ENCODE measurements around the gene SIPA1L3. TPM values are rescaled to one million over a fixed set of nuclear protein-coding genes. Genes with fewer than 3 reads are reported as not detected.
"Not testable (repeated sequence)": the region's sequence is repeated elsewhere in the genome, so short reads cannot be mapped to it uniquely, and the experiment has no call there.

The SIPA1L3 gene
- total and polyA plus RNA-seq, 11 donors = 4.7 to 22.9 (median 8.8) TPM

DNA sequence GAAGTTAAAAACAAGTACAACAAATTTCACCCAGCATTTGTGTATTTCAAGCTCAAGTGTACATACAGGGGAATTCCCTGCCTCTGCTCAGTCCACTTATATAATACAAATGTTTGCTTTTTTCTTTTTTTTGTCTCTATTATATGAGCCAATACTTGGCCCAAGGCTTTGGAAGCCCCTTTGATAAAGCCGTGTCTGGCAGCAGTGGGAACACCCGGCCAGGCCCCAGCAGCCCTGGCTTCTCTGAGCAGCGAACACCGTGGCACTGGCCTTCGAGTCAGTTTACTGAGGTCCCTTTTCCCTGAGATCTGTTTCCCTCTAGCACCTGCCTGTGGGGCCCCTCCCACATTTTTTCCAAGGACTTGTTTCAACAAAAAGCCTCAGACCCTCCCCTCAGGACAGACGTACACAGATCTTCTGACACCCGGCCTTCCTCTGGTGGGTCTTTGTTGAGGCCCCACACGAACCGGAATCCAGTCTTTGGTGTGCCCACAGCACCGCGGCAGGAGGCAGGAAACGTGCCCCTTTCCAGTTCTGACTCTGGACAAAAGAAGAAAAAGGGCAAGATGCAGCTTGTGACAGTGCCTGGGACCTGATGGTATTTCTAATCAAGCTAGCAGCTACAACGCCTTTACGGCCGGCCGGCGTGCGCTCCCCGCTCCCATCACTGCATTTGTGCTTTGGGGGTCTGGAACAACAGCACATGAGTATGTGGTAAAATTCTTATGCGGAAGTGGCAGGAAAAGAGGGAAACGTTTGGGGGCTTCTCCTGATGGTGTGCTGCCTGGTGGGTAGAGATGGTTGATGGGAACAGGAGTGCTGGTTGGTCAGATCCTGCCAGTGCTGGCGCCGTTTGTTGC, 13.8 kb downstream of the SIPA1L3 start:
- DNase-seq (no peak), ATAC-seq (no peak)
- no peaks in the 10 kb centered on the region for H3K27me3 ChIP-seq
- no peak overlapping the region for H3K4me3 ChIP-seq
- H3K27ac ChIP-seq = no peak overlapping the region
- no peaks in the 10 kb centered on the region for H3K9me3 ChIP-seq
- whole genome bisulfite sequencing, 4 donors = 77 to 88% (median 86%) methylated on average over 23 of the region's 23 CpGs
- intact Hi-C loops (cut with DNase I) = no loop called here
- peaks cover 0 to 7% (median 0%) of the 10 kb centered on the region in 9 donors for H3K36me3 ChIP-seq
- TF ChIP-seq CTCF (IDR thresholded peaks at IDR 0.05) = no peak
- TF ChIP-seq POLR2A (IDR thresholded peaks at IDR 0.05) = no peak
- no peaks in the 10 kb centered on the region for H3K4me1 ChIP-seq

DNA sequence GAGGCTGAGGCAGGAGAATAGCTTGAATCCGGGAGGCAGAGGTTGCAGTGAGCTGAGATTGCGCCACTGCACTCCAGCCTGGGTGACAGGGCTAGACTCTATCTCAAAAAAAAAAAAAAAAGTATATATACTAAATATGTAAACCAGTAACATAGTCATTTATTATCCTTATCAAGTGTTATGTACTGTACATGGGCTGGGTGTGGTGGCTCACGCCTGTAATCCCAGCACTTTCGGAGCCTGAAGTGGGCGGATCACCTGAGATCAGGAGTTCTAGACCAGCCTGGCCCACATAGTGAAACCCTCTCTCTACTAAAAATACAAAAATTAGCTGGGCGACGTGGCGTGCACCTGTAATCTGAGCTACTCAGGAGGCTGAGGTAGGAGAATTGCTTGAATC, 17.6 kb downstream of the SIPA1L3 start:
- H3K4me1 ChIP-seq; H3K27me3 ChIP-seq; H3K4me3 ChIP-seq; intact Hi-C loops (cut with DNase I); H3K27ac ChIP-seq; H3K9me3 ChIP-seq; ATAC-seq; H3K36me3 ChIP-seq: not testable (repeated sequence)
- 96 to 99% (median 97%) methylated on average over 8 of the region's 8 CpGs for WGBS, 4 donors
- peak in 1 of 5 donors; percentile 2 for DNase-seq

DNA sequence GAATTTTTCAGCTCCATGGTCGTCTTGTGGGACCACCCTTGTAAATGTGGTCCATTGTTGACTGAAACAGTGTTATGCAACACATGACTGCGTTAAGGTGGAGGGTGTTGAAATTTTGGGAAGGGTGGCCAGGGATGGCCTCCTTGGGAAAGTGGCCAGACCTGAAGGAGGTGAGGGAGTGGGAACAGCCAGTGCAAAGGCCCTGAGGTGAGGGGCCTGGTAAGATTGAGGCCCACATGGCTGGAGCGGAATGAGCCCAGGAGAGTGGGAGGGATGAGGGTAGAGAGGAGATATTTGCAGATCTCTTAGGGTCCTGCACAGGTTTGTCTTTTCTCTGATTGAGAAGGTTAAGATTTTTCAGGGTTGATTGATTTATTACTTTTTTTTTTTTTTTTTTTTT, 18.2 kb downstream of the SIPA1L3 start:
- intact Hi-C loops (cut with DNase I) = no loop called here

GRCh38 chr19:37926255-37926654, 19.2 kb downstream of the SIPA1L3 start:
- WGBS, 4 donors = 88 to 94% (median 91%) methylated on average over 10 of the region's 10 CpGs
- H3K4me1 ChIP-seq = peaks cover 0 to 8% (median 0%) of the 10 kb centered on the region in 12 donors
- intact Hi-C loops (cut with DNase I) = no loop called here
- peaks cover 0 to 5% (median 0%) of the 10 kb centered on the region in 9 donors for H3K36me3 ChIP-seq
- H3K9me3 ChIP-seq = no peaks in the 10 kb centered on the region
- no peaks in the 10 kb centered on the region for H3K27me3 ChIP-seq
- DNase-seq (no peak), ATAC-seq (no peak)
- H3K27ac ChIP-seq = no peak overlapping the region
- no peak overlapping the region for H3K4me3 ChIP-seq
- TF ChIP-seq CTCF (IDR thresholded peaks at IDR 0.05) (no peak), POLR2A (IDR thresholded peaks at IDR 0.05) (no peak)

More for the DNA sequence above, 18.2 kb downstream of the SIPA1L3 start:
- no peaks in the 10 kb centered on the region for H3K27me3 ChIP-seq
- 90 to 97% (median 96%) methylated on average over 3 of the region's 3 CpGs for WGBS, 4 donors
- peaks cover 0 to 5% (median 0%) of the 10 kb centered on the region in 9 donors for H3K36me3 ChIP-seq
- no peaks in the 10 kb centered on the region for H3K9me3 ChIP-seq
- no peak overlapping the region for H3K4me3 ChIP-seq
- no peak for TF ChIP-seq CTCF (IDR thresholded peaks at IDR 0.05)
- TF ChIP-seq POLR2A (IDR thresholded peaks at IDR 0.05) = no peak
- H3K27ac ChIP-seq = no peak overlapping the region
- DNase-seq (peak in 1 of 5 donors; percentile 20), ATAC-seq (no peak)
- peaks cover 0 to 8% (median 0%) of the 10 kb centered on the region in 12 donors for H3K4me1 ChIP-seq

All from heart left ventricle (tissue), 16 donors.